Suppressor macrophage (primary cell): ENCODE measurements around the gene SAMSN1.
A peak's percentile ranks its signal among the peaks of the same experiment; 100 is the strongest.
"Not testable (repeated sequence)": the region's sequence is repeated elsewhere in the genome, so short reads cannot be mapped to it uniquely, and the experiment has no call there.

ENCODE experiments used
- DNase-seq, 4 experiments: peaks; one replicate each; pipeline ENCODE4 v3.0.0-alpha.2; 2020 to 2022

SAMSN1 gene

DNA sequence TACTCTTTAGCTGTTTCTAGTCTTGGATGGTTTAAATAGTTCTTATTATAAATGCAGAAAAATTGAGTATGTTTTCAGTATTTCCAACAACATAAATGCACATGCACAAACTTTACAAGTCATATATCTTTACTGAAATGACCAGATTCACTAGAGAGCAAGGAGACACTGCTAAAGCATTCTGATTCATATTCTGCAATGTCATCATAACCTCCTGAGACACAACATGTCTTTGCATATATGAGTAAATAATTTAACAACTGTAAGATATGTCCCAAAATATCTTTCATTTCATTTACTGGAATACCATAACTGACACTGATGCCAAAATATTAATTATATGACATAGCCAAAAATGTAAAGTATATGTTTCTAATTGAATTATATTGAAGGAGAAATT lies 16.8 kb upstream of the SAMSN1 start:
- no peak for DNase-seq

DNA sequence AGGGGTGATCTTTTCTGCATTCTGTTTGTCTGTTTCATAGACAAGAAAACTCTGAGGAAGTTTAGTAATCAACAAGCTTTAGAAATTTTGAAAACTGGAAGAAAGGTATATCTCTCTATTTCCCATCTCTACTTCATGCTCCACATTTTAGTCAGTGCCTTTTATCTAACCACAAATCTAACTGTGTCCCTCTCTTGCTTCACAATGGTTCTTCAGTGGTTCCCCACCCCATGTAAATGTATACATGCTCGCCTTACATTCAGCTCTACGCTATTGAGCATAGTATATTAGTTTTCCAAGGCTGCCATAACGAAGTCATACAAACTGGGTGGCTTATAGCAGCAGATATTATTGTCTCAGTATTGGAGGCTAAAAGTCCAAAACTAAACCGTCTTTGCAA lies 14.4 kb upstream of the SAMSN1 start:
- DNase-seq: no peak

- no peak for DNase-seq
These were observed 14.0 kb upstream of the SAMSN1 start for GRCh38 chr21:14560139-14560538.

GRCh38 chr21:14559102-14559501 lies 13.0 kb upstream of the SAMSN1 start:
- peak in 2 of 4 experiments; percentile 27 to 42 for DNase-seq

DNA sequence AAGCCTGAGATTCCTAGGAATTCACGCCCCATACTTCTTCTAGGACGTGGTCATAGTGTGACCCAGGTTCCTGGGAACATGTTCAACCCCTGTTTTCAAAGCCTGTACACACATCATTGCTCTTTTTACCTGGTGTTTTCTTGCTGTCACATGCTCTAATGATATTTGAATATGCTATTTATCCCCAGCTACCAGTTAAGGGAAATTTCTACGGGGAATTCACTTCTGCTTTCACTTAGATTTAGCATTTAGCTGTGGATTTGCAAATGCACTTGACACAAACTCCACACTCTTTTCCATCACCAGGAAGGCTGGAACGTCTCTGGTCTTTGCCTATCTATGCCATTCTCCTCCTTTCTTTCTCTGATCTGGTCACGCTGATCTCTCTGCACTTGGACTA lies 11.3 kb upstream of the SAMSN1 start:
- DNase-seq: peak in 1 of 4 experiments; percentile 48

- DNase-seq: no peak
These were observed 8.8 kb upstream of the SAMSN1 start for GRCh38 chr21:14554948-14555347.

GRCh38 chr21:14553422-14553821 lies 7.3 kb upstream of the SAMSN1 start:
- no peak for DNase-seq

DNA sequence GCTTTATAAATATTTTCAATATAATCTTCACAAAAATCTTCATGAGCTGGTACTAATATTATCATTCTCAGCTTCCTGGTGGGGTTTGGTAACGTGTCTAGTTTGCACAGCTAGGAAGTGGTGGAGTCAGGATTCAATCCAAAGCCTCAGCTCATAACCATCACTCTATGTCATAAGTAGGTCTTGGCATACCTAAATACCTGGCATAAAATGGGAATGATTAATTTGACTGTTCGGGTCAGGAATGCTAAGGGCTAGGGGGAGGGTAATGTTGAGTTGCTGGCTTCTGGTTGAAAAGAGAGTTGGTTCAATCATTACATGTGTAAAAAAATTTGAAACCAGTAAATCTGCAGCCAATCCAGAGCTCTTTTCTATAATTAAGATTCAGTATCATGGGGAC lies 5.6 kb upstream of the SAMSN1 start:
- no peak for DNase-seq

DNA sequence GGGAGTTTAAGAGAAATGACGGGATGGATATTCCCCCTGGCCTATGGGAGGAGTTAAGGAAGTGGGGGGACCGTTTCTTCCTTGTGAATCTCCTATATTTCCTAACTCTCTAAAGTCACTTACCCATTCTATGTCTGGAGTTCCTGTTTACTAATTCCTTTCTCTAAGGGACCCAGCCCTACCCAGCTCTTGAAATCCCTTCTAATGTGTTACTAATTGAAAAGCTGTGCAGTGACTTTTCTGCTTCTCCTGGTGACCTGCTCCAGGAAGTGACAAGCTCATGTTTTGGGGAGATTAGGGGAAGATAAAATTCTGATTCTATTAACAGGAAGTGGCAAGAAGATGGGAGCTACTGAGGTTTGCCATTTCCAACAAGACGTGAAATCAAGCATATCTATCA lies 4.0 kb upstream of the SAMSN1 start:
- peak in 3 of 4 experiments; percentile 31 to 56 (median 54) for DNase-seq

DNA sequence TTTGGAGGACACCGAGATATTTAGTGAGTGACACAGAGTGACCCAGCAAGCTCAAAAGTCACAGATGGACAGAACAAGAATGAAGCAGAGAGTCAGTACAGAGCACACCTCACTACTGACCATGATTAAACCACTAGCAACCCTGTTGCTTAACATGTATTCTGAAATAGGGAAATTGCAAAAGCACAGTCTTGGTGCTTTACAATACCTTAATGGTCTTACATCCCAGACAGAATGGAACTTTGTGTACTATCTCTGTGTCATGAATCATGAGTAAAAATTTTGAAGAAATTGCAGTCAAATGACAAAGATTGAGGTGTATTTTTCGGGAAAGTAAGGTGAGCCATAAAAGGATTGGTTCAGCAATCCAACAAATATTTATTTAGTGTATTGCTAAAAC lies 2.7 kb upstream of the SAMSN1 start:
- DNase-seq: peak; percentile 46 to 85 (median 68)

DNA sequence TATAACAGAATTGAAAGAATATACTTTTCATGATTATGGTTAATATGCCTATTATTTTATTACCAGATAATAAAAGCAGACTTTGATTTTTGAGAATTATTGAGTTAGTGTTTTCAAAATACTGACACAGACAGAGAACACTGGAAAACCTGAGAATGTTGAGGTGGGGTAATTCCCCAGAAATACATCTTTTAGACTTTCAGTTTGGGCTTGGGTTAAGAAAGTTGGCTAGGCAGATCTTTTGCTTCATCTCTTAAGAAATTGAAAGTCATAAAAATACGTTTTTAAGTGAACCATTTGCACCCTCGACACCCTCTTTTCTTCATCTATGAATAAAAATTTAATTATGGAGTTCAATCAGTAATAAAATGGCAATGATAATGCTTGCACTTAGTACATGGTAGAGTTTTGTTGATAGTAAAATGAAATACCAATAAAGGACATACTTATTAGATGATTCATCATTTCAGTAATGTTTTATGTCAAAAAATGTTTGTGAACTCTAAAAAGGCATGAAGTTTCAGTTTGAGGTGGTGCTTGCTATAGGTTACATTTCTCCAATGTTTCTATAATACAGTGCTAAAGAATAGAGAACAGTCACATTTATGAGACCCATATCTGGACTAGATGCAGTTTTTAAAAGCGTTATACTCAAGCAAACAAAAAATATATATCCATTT lies 1.9 kb upstream of the SAMSN1 start:
- DNase-seq: no peak

DNA sequence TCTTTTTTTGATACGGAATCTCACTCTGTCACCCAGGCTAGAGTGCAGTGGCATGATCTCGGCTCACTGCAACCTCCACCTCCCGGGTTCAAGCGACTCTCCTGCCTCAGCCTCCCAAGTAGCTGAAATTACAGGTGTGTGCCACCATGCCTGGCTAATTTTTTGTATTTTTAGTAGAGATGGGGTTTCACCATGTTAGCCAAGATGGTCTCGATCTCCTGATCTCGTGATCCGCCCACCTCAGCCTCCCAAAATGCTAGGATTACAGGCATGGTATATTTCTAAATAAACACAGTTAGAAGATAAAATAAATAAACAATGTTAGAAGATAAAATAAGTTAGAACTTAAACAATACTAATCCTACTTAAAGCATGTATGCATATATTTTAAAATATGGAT lies 604 bp upstream of the SAMSN1 start:
- not testable (repeated sequence) for DNase-seq

DNA sequence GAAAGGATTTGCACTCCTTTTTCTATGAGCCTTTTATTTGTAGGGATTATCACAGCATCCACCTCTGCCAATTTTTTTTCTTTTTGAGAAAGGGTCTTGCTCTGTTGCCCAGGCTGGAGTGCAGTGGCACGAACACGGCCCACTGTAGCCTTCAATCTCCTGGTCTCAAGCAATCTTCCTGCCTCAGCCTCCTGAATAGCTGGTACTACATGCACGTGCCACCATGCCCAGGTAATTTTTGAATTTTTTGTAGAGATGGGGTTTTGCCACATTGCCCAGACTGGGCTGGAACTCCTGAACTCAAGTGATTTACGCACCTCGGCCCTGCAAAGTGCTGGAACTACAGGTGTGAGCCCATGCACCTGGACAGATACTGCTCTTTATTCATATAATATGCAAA lies 2.1 kb downstream of the SAMSN1 start:
- no peak for DNase-seq

DNA sequence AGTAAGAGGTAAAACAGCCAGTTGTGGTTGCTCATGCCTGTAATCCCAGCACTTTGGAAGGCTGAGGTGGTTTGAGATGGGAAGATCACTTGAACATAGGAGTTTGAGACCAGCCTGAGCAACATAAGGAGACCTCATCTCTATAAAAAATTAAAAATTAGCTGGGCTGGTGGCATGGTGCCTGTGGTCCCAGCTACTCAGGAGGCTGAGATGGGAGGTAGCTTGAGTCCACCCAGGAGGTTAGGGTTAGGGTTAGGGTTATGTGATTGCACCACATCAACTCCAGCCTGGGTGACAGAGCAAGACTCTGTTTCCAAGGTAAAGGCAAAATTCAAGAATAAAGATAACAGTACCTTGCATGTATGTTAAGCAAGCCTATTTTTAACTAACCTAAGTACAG lies 3.5 kb downstream of the SAMSN1 start:
- DNase-seq: peak in 1 of 4 experiments; percentile 21

DNA sequence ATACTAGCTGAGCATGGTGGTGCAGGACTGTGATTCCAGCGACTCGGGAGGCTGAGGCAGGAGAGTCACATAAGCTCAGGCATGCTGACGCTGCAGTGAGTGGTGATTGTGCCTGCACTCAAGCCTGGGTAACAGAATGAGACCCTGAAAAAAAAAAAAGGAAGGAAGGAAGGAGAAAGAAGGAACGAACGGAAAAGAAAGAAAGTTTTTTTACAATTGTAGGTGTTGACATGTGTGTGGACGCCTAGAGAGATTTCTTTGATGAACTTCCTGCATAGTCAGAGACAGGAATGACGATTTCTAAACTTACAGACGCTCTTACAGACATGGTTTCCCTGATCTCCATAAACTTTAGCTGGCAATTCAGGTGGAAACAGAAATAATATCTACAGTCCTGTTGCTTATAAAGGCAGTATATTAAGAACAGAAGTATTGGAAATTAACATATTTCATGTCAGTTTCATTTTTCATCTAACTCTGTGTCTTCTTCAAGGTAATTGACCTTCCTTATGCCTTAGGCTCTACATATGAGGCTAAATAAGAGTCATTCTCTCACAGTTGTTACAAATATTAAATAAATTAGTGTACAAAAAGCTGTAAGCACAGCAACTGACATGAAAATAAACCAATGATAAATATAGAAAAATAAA lies 4.1 kb downstream of the SAMSN1 start:
- DNase-seq: peak in 3 of 4 experiments; percentile 31 to 57 (median 56)

DNA sequence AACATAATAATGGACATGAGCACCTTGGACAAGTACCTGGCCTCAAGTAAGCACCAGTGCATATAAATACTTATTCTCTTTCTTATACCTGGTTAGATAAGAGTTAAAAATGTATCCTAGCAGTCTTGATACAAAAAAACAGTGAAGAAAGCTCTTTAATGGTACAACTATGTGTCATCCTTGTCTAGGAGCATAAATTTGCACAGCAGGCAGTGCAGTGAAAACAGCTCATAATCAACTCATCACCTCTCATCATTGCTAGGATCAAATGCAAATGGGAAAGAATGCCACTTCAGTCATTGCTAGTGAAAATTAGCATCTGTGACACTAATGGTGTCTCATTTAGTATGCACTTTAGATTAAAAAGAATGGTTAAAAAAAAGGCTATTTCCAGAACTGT lies 7.6 kb downstream of the SAMSN1 start:
- DNase-seq: no peak

DNA sequence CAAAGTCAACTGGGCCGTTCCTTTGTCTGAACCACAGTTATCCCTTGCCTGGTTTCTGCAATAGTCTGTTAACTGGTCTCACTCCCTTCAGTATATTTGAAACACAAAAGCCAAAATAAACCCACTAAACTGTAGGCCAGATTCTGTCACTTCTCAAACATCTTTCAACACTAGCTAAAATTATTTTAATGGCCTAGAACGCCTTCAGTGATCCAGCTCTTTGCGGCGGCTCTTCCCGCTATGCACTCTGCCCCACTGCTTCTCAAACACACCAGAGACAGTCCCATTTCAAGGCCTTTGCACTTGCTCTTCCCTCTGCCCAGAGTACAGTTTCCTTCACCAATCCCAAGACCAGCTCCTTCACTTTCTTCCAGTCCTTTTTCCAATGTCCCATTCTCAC lies 9.2 kb downstream of the SAMSN1 start:
- no peak for DNase-seq

- DNase-seq: no peak
These were observed 10.4 kb downstream of the SAMSN1 start for GRCh38 chr21:14535702-14536101.

GRCh38 chr21:14533499-14534428 lies 12.4 kb downstream of the SAMSN1 start:
- DNase-seq: peak in 2 of 4 experiments; percentile 70 to 85

DNA sequence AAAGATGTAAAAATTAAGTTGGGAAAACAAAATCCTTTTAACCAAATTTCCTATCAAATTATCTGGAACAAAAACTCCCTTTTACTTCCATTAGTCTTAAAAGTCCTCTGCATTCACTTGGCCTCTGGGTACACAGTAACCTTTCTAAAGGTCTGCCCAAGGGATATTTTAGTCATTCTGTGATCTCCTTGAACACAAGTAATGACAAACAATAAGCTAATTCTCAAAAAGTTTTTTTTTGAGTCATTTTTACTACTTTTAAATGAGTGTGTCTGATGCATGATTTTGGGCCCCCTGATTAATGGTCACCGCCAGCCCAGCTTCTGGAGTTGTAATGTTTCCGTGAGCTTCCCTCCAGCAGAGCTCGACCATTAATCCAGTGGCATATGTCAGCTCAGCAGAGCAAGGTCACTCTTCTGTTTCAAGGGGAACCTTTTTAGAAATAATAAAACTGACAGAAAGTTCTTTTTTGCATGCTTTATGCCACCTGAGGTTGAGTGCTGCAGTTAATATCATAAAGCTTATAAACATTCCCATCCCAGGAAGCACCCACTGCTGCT lies 14.3 kb downstream of the SAMSN1 start:
- no peak for DNase-seq

DNA sequence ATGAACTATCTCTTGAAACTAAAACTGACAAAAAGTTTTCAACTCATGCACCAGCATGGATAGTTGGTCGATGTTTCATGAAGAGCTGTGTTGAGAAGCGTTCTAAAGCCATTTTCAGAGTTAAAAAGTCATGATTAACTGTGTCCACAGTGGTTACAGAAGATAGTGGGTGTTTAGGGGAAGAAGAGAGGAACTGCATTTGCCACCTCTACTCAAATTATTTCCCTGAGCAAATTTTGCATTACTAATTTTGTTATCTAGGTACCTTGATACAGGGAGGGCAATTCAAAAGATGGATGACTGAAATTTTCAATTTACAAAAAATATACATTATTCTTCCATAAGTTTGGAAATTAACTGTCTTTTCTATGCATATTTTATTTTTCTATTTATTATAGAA lies 15.5 kb downstream of the SAMSN1 start:
- peak in 2 of 4 experiments; percentile 38 to 47 for DNase-seq

GRCh38 chr21:14528815-14529214 lies 17.3 kb downstream of the SAMSN1 start:
- DNase-seq: peak in 2 of 4 experiments; percentile 51 to 73
